Lower leg skin (tissue), 4 donors: ENCODE results near the gene KCNMB1. TPM values are rescaled to one million over a fixed set of nuclear protein-coding genes. Genes with fewer than 3 reads are reported as not detected.

ENCODE experiments used
- DNase-seq, 2 donors: peaks; one replicate each; pipeline ENCODE4 v3.0.0-alpha.2; 2019; ENCODE audit warnings: low spot score in 2 of 2
- H3K4me3 ChIP-seq: fragments of 200-600 bp; sonication (generic); 2 replicates; pipeline ENCODE4 v1.5.1; 2017; ENCODE audit warnings: mild to moderate bottlenecking, low read depth; ENCODE audit not compliant: poor library complexity, severe bottlenecking
- CTCF ChIP-seq, 3 donors: fragments of 450-650 bp; IDR thresholded peaks; one replicate each; pipeline ENCODE4 v1.5.1; 2016; ENCODE audit warnings: antibody characterized with exemption in 3 of 3, mild to moderate bottlenecking in 3 of 3, moderate library complexity in 2 of 3
- POLR2A ChIP-seq, 2 donors: fragments of 450-650 bp; IDR thresholded peaks; one replicate each; pipeline ENCODE4 v1.6.1; 2016 to 2017; ENCODE audit warnings: antibody characterized with exemption in 2 of 2, mild to moderate bottlenecking in 1 of 2, moderate library complexity in 1 of 2
- WGBS, 2 donors: methylation state at CpG; one replicate each; pipeline ENCODE4 v1.1.5; 2018; 5-methylcytosine and 5-hydroxymethylcytosine counted together
- intact Hi-C: fragments of 100-400 bp; cut with DNase I; formaldehyde crosslinking; loops from one replicate; pipeline ENCODE4 v1.15.0; 2023; ENCODE audit warnings: low total_unique reads
- total RNA-seq, 4 donors: library from RNA; depleted of rRNA; stranded (reverse); fragments of >200 nt; gene quantifications; one replicate each; pipeline ENCODE4 v1.1.0, GENCODE V29; 2016

The KCNMB1 gene
- total RNA-seq, 4 donors from 2014 or later, result 0.55 to 2.4 (median 1.1) TPM

DNA sequence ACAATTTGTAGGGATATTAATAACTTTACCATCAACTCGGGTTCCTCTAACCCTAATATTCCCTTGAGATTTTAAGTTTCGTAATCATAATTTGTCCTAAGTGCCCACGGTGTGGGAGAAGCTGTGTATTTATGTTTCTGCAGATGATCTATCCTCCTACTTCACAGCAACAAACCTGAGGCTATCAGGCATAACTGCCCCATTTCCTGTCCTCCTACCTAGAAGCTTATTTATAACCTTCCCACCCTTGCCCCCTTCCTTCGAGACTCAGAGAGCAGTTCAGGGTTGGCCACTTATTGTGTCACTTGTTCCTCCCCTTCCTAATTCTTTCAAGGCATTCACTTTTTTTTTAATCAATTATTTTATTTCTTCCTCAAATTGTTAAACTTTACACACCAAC is 62.0 kb downstream of the KCNMB1 start:
- 65 to 66% methylated on average over 4 of the region's 4 CpGs for WGBS, 2 donors
- no peak overlapping the region for H3K4me3 ChIP-seq
- no peak for DNase-seq
- no peak for TF ChIP-seq POLR2A (IDR thresholded peaks at IDR 0.05)
- no peak for TF ChIP-seq CTCF (IDR thresholded peaks at IDR 0.05)
- intact Hi-C loops, result no loop called here

Other genes with a start within 250 kb of the KCNMB1 start
- gene C5orf58, start 156.4 kb downstream of the KCNMB1 start, total RNA-seq, result under 1 TPM in 1 of 4 donors, not detected in 3; 0.19 TPM
- 1 to 10 TPM; 4.6 to 6.5 (median 5.7) TPM for gene LCP2, start 91.6 kb downstream of the KCNMB1 start, total RNA-seq
- gene KCNIP1, start 114.7 kb upstream of the KCNMB1 start, total RNA-seq, result not detected